ENCODE measurements around the gene HOXB3.
A peak's percentile ranks its signal among the peaks of the same experiment; 100 is the strongest.

HOXB3 gene

DNA sequence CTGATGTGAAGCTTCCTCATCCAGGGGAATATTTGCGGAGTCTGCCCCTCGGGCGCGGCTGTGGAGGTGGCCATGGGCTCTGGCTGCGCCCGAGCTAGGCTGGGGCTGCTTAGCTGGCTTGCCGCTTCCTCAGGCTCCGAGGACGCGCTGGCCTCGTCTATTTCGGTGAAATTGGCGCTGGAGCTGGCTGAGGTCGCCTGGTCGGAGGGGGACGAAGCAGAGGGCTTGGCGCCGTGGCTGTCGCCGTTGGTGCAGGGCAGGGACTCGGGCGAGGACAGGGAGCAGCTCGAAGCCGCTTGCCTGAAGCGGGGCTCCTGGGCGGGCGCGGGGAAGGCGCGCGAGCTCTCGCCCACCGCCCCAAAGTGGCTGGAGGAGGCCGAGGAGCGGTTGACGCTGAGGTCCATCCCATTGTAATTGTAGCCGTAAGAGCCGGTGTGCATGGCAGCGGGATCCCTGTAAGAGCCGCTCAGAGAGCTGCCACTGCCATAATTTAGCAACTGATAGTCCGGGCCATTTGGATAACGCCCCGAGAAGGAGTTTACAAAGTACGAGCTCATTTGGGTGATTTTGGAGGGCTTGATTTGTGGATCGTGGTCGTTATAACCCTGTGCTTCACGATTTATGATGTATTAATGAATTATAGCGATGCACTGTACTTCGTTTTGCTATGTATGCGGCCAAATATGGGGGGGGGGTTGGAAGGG is 3.2 kb upstream of the HOXB3 start, which contains the start of gene HOXB5 (continued):
- TF ChIP-seq, protein P1, sequence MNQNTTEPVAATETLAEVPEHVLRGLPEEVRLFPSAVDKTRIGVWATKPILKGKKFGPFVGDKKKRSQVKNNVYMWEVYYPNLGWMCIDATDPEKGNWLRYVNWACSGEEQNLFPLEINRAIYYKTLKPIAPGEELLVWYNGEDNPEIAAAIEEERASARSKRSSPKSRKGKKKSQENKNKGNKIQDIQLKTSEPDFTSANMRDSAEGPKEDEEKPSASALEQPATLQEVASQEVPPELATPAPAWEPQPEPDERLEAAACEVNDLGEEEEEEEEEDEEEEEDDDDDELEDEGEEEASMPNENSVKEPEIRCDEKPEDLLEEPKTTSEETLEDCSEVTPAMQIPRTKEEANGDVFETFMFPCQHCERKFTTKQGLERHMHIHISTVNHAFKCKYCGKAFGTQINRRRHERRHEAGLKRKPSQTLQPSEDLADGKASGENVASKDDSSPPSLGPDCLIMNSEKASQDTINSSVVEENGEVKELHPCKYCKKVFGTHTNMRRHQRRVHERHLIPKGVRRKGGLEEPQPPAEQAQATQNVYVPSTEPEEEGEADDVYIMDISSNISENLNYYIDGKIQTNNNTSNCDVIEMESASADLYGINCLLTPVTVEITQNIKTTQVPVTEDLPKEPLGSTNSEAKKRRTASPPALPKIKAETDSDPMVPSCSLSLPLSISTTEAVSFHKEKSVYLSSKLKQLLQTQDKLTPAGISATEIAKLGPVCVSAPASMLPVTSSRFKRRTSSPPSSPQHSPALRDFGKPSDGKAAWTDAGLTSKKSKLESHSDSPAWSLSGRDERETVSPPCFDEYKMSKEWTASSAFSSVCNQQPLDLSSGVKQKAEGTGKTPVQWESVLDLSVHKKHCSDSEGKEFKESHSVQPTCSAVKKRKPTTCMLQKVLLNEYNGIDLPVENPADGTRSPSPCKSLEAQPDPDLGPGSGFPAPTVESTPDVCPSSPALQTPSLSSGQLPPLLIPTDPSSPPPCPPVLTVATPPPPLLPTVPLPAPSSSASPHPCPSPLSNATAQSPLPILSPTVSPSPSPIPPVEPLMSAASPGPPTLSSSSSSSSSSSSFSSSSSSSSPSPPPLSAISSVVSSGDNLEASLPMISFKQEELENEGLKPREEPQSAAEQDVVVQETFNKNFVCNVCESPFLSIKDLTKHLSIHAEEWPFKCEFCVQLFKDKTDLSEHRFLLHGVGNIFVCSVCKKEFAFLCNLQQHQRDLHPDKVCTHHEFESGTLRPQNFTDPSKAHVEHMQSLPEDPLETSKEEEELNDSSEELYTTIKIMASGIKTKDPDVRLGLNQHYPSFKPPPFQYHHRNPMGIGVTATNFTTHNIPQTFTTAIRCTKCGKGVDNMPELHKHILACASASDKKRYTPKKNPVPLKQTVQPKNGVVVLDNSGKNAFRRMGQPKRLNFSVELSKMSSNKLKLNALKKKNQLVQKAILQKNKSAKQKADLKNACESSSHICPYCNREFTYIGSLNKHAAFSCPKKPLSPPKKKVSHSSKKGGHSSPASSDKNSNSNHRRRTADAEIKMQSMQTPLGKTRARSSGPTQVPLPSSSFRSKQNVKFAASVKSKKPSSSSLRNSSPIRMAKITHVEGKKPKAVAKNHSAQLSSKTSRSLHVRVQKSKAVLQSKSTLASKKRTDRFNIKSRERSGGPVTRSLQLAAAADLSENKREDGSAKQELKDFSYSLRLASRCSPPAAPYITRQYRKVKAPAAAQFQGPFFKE (tag by site-specific recombination; IDR thresholded peaks at IDR 0.05; ENCODE audit: borderline replicate concordance), result no peak
- peak; percentile 8; the same call in 1 of the 2 replicates for TF ChIP-seq IKZF3 (tag by site-specific recombination; IDR thresholded peaks at IDR 0.05)
- TF ChIP-seq FEZF1 (tag by site-specific recombination; IDR thresholded peaks at IDR 0.05), result peak; percentile 64
- no peak for TF ChIP-seq SP7 (tag by site-specific recombination; IDR thresholded peaks at IDR 0.05)
- no peak for TF ChIP-seq SETDB1 (IDR thresholded peaks at IDR 0.05; ENCODE audit: insufficient read length, low read length)
- no peak for TF ChIP-seq GLIS2 (tag by site-specific recombination; IDR thresholded peaks at IDR 0.05)
- no peak for TF ChIP-seq GLI2 (tag by site-specific recombination; IDR thresholded peaks at IDR 0.05; ENCODE audit: borderline replicate concordance, low read depth)

- no peak overlapping the region for H3K4me3 ChIP-seq (ENCODE audit: low read depth, low read length)
- H3K36me3 ChIP-seq (ENCODE audit: control insufficient read depth in 2 of 2, insufficient read depth in 1 of 2, low read length in 2 of 2), result peaks cover 5 to 48% of the 10 kb centered on the region in 2 experiments; a peak in 2 of 3 replicates
- ChIA-PET POLR2A (interaction anchor here (1.0 to 1.6 kb wide), 4 partner anchors 12 to 46 kb away, joined by 3 to 5 read pairs (median 4); partner anchors contain the start of gene HOXB6), CTCF (interaction anchor here (0.5 to 6.0 kb wide), 30 partner anchors 9 to 377 kb away, joined by 3 to 52 read pairs (median 7); no protein-coding TSS in a partner anchor)
- no peak overlapping the region for H3K27ac ChIP-seq (ENCODE audit: extremely low read depth, low read depth, low read length)
- peaks cover 33% of the 10 kb centered on the region for H3K4me1 ChIP-seq (ENCODE audit: control insufficient read depth, insufficient read depth, low read length)
- no peak for TF ChIP-seq ZNF324 (tag by site-specific recombination; IDR thresholded peaks at IDR 0.05)
- TF ChIP-seq, protein P2, sequence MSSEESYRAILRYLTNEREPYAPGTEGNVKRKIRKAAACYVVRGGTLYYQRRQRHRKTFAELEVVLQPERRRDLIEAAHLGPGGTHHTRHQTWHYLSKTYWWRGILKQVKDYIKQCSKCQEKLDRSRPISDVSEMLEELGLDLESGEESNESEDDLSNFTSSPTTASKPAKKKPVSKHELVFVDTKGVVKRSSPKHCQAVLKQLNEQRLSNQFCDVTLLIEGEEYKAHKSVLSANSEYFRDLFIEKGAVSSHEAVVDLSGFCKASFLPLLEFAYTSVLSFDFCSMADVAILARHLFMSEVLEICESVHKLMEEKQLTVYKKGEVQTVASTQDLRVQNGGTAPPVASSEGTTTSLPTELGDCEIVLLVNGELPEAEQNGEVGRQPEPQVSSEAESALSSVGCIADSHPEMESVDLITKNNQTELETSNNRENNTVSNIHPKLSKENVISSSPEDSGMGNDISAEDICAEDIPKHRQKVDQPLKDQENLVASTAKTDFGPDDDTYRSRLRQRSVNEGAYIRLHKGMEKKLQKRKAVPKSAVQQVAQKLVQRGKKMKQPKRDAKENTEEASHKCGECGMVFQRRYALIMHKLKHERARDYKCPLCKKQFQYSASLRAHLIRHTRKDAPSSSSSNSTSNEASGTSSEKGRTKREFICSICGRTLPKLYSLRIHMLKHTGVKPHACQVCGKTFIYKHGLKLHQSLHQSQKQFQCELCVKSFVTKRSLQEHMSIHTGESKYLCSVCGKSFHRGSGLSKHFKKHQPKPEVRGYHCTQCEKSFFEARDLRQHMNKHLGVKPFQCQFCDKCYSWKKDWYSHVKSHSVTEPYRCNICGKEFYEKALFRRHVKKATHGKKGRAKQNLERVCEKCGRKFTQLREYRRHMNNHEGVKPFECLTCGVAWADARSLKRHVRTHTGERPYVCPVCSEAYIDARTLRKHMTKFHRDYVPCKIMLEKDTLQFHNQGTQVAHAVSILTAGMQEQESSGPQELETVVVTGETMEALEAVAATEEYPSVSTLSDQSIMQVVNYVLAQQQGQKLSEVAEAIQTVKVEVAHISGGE (tag by site-specific recombination; conservative IDR thresholded peaks at IDR 0.05; ENCODE audit: low read depth), result 0 out of 2 replicates have a peak, but pooled peaks have one; percentile 11
- TF ChIP-seq SCRT1 (tag by site-specific recombination; IDR thresholded peaks at IDR 0.05; ENCODE audit: borderline replicate concordance), result no peak
- TF ChIP-seq PRDM1 (tag by site-specific recombination; IDR thresholded peaks at IDR 0.05), result peak; percentile 13; the same call in 1 of the 2 replicates
- H3K9me3 ChIP-seq (ENCODE audit: control insufficient read depth, insufficient read depth, low read depth, low read length), result no peaks in the 10 kb centered on the region
These were observed 2.5 kb upstream of the HOXB3 start for GRCh38 chr17:48592577-48592976.

DNA sequence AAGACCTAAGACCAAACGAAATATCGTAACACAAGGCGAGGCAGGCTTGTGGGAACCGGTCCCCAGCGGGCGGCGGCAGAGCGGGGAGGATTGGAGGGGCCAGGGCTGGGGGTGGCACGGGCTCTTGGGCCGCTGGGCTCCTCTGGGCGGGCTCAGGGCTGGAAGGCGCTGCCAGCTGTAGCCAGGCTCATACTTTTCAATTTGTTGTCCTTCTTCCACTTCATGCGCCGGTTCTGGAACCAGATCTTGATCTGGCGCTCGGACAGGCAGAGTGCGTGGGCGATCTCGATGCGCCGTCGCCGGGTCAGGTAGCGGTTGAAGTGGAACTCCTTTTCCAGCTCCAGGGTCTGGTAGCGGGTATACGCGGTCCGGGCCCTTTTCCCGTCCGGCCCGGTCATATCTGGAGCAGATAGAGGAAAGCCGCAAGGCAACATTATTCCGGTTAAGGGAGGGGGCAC is 2.0 kb upstream of the HOXB3 start:
- Histone ChIP-seq H3K4me3 (ENCODE audit: low read depth, low read length) (no peak overlapping the region), H3K9me3 (ENCODE audit: control insufficient read depth, insufficient read depth, low read depth, low read length) (no peaks in the 10 kb centered on the region), H3K36me3 (ENCODE audit: control insufficient read depth in 2 of 2, insufficient read depth in 1 of 2, low read length in 2 of 2) (peaks cover 5 to 43% of the 10 kb centered on the region in 2 experiments; a peak in 2 of 3 replicates), H3K4me1 (ENCODE audit: control insufficient read depth, insufficient read depth, low read length) (peaks cover 38% of the 10 kb centered on the region), H3K27ac (ENCODE audit: extremely low read depth, low read depth, low read length) (no peak overlapping the region)
- CTCF ChIA-PET, result interaction anchor here (0.5 to 6.0 kb wide), 12 partner anchors 86 to 377 kb away, joined by 3 to 52 read pairs (median 10); no protein-coding TSS in a partner anchor
- POLR2A ChIA-PET, result interaction anchor here (1.0 to 1.6 kb wide), 2 partner anchors 12 to 45 kb away, joined by 4 to 5 read pairs; partner anchors contain the start of gene HOXB6
- TF ChIP-seq RBAK (tag by site-specific recombination; IDR thresholded peaks at IDR 0.05) (no peak), ZNF610 (tag by site-specific recombination; IDR thresholded peaks at IDR 0.05; ENCODE audit: borderline replicate concordance) (no peak), ZBTB48 (tag by site-specific recombination; IDR thresholded peaks at IDR 0.05) (no peak), ZNF311 (tag by site-specific recombination; IDR thresholded peaks at IDR 0.05; ENCODE audit: borderline replicate concordance) (no peak), ZNF138 (tag by site-specific recombination; IDR thresholded peaks at IDR 0.05; ENCODE audit: borderline replicate concordance) (no peak), ZNF112 (tag by site-specific recombination; IDR thresholded peaks at IDR 0.05) (no peak), ZNF555 (tag by site-specific recombination; conservative IDR thresholded peaks at IDR 0.05) (no peak), ZNF362 (tag by site-specific recombination; IDR thresholded peaks at IDR 0.05) (no peak), ZNF10 (tag by site-specific recombination; IDR thresholded peaks at IDR 0.05) (peak; percentile 82), ZNF658 (tag by site-specific recombination; IDR thresholded peaks at IDR 0.05) (no peak), ZNF155 (tag by site-specific recombination; IDR thresholded peaks at IDR 0.05) (no peak)

All from HEK293 (cell line).